Activated CD8-positive, alpha-beta T cell treated with anti-CD3 and anti-CD28 coated beads for 36 hours (primary cell): Measurements from ENCODE around the gene CDKN1A. TPM values are rescaled to one million over a fixed set of nuclear protein-coding genes. Genes with fewer than 3 reads are reported as not detected.

Experiments
- ATAC-seq: fragments of 200-7000 bp; cut with Tn5 transposase; one replicate; pipeline ENCODE4 v1.10.0; 2021; ENCODE audit warnings: mild to moderate bottlenecking, moderate library complexity
- CTCF ChIA-PET: fragments of 350-600 bp; sonication (Branson Sonifier 250); formaldehyde crosslinking; loops from one replicate; lab custom pipeline; 2021; ENCODE audit warnings: antibody characterized with exemption; lab: Charles Lee
- POLR2A ChIA-PET: fragments of 350-600 bp; sonication (Branson Sonifier 250); formaldehyde crosslinking; loops from one replicate; lab custom pipeline; 2021; ENCODE audit warnings: antibody characterized with exemption; lab: Charles Lee
- DNase-seq: peaks from one replicate; pipeline ENCODE4 v3.0.0-alpha.2; 2020
- H3K27ac Mint-ChIP-seq: one replicate; pipeline ENCODE4 v1.8.0; 2021; ENCODE audit warnings: mild to moderate bottlenecking, mixed read lengths
- H3K27me3 Mint-ChIP-seq: one replicate; pipeline ENCODE4 v1.8.0; 2021; ENCODE audit warnings: mixed read lengths
- H3K36me3 Mint-ChIP-seq: one replicate; pipeline ENCODE4 v1.8.0; 2021; ENCODE audit warnings: low read depth, mixed read lengths
- H3K4me1 Mint-ChIP-seq: one replicate; pipeline ENCODE4 v1.8.0; 2021; ENCODE audit warnings: low read depth, mixed read lengths
- H3K4me3 Mint-ChIP-seq: one replicate; pipeline ENCODE4 v1.8.0; 2021; ENCODE audit warnings: mild to moderate bottlenecking, moderate library complexity, mixed read lengths
- H3K9me3 Mint-ChIP-seq: one replicate; pipeline ENCODE4 v1.8.0; 2021; ENCODE audit warnings: mixed read lengths
- intact Hi-C: fragments of 100-400 bp; cut with micrococcal nuclease; formaldehyde crosslinking; loops from one replicate; pipeline ENCODE4 v1.10.0; 2022
- total RNA-seq, 2 experiments: library from RNA; stranded (reverse); gene quantifications; one replicate each; pipeline ENCODE4 v1.2.3, GENCODE V29; 2021
- TF ChIP-seq, protein P1 (sequence below): fragments of 200-600 bp; IDR thresholded peaks from one replicate; pipeline ENCODE4 v1.8.0; 2022; ENCODE audit warnings: antibody characterized with exemption, mild to moderate bottlenecking

CDKN1A gene
- total RNA-seq, 2 experiments from 2014 or later, result 42.3 to 47.4 TPM

DNA sequence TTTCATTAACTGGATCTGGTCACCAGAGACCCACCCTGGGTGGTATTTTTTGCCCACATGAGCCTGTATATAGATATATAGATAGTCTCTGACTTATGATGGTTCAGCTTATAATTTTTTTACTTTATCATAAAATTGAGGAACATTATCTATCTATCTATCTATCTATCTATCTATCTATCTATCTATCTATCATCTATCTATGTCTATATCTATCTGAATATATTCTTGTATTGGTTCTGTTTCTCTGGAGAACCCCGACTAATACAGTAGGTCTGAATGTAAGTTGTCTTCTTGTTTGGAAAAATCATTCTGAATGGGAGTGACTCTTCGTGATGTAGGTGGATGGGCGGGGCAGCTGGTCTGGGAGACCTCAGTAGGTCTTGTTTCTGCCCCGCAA is 13.3 kb upstream of the CDKN1A start:
- intact Hi-C loops, result no loop called here
- ATAC-seq (no peak), DNase-seq (no peak)
- CTCF ChIA-PET, result interaction anchor here (1.2 to 1.4 kb wide), 2 partner anchors 50 to 94 kb away, joined by 3 to 4 read pairs; no protein-coding TSS in a partner anchor
- Mint-ChIP-seq H3K9me3 (no peaks in the 10 kb centered on the region), H3K27ac (no peak overlapping the region), H3K4me3 (no peak overlapping the region), H3K27me3 (no peaks in the 10 kb centered on the region), H3K36me3 (no peaks in the 10 kb centered on the region), H3K4me1 (peaks cover 13% of the 10 kb centered on the region)
- POLR2A ChIA-PET, result no interaction called here
- TF ChIP-seq, protein P1, sequence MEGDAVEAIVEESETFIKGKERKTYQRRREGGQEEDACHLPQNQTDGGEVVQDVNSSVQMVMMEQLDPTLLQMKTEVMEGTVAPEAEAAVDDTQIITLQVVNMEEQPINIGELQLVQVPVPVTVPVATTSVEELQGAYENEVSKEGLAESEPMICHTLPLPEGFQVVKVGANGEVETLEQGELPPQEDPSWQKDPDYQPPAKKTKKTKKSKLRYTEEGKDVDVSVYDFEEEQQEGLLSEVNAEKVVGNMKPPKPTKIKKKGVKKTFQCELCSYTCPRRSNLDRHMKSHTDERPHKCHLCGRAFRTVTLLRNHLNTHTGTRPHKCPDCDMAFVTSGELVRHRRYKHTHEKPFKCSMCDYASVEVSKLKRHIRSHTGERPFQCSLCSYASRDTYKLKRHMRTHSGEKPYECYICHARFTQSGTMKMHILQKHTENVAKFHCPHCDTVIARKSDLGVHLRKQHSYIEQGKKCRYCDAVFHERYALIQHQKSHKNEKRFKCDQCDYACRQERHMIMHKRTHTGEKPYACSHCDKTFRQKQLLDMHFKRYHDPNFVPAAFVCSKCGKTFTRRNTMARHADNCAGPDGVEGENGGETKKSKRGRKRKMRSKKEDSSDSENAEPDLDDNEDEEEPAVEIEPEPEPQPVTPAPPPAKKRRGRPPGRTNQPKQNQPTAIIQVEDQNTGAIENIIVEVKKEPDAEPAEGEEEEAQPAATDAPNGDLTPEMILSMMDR, result no peak

DNA sequence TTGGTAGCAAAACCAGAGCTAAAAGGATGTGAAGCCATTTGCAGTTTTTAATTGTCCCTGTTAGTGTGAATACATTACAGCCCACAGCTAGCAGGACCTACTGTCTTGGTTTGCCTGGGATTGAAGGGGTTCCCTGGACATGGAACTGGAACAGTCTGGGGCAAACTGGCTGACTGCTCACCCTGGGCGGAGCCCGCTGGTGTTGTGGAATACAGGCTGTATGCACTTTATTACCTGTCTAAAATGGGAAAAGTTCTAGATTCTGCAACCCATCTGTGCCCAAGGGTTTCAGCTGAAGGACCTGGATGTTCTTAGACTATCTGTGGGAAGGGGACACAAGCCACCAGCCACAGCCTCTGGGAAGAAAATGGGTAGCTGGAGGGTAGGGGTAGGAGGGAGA is 12.2 kb upstream of the CDKN1A start:
- intact Hi-C loops, result no loop called here
- H3K27ac Mint-ChIP-seq, result no peak overlapping the region
- no peak for ATAC-seq
- no peak overlapping the region for H3K4me3 Mint-ChIP-seq
- CTCF ChIA-PET, result interaction anchor here (1.0 to 1.4 kb wide), 3 partner anchors 10 to 93 kb away, joined by 4 read pairs; no protein-coding TSS in a partner anchor
- no peaks in the 10 kb centered on the region for H3K27me3 Mint-ChIP-seq
- POLR2A ChIA-PET, result interaction anchor here (0.8 kb wide), 1 partner anchor 17 kb away, joined by 3 read pairs; no protein-coding TSS in a partner anchor
- H3K36me3 Mint-ChIP-seq, result no peaks in the 10 kb centered on the region
- TF ChIP-seq, protein P1, result no peak
- peaks cover 13% of the 10 kb centered on the region for H3K4me1 Mint-ChIP-seq
- no peak for DNase-seq
- H3K9me3 Mint-ChIP-seq, result no peaks in the 10 kb centered on the region

DNA sequence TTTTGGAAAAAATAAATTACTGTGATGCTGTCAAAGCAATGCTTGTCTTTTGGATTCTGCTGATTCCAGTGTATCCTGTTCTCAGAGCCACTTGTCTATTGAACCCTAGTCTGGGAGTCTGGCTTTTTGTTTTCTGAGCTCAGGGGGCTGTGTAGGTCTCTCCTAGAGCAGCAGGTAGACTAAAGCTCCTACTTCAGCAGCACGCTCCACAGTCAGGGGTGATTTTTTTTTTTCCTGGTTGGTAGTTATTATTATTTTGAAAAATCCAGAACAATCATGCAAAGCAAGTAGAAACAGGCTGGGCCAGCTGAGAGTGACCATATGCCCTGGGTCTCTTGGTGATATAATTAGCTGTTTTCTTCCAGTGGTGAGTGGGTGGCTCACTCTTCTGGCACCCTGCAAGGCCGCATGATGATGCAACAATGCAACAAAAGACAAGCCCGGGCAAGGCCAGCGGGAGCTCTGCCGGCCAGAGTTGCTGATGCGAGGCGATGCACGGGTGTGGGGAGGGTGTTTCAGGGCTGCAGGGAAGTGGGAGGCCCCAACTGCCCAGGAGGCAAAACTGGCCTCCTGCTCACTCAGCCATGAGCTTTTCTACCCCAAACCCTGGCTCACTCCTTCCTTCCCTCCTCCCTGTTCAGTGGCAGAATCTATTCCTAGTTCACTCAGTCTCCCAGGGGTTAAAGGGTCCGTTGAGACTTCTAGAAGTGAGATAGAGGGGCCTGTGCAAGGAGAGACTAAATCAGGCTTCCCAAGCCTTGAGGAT is 11.5 kb upstream of the CDKN1A start:
- Mint-ChIP-seq H3K27me3 (no peaks in the 10 kb centered on the region), H3K36me3 (no peaks in the 10 kb centered on the region), H3K27ac (no peak overlapping the region), H3K4me3 (no peak overlapping the region), H3K4me1 (peaks cover 13% of the 10 kb centered on the region), H3K9me3 (no peaks in the 10 kb centered on the region)
- intact Hi-C loops, result no loop called here
- ChIA-PET CTCF (interaction anchor here (0.8 to 1.4 kb wide), 5 partner anchors 9 to 99 kb away, joined by 3 to 4 read pairs (median 4); no protein-coding TSS in a partner anchor), POLR2A (interaction anchor here (1.0 to 1.4 kb wide), 4 partner anchors 11 to 69 kb away, joined by 3 to 5 read pairs (median 3); partner anchors contain the start of gene CDKN1A)
- DNase-seq (no peak), ATAC-seq (no peak)
- TF ChIP-seq, protein P1, result no peak

GRCh38 chr6:36668591-36668990 is 9.9 kb upstream of the CDKN1A start:
- TF ChIP-seq, protein P1, result no peak
- CTCF ChIA-PET, result interaction anchor here (0.8 to 1.2 kb wide), 3 partner anchors 14 to 114 kb away, joined by 3 to 4 read pairs (median 3); no protein-coding TSS in a partner anchor
- DNase-seq (no peak), ATAC-seq (no peak)
- no peaks in the 10 kb centered on the region for H3K27me3 Mint-ChIP-seq
- H3K4me3 Mint-ChIP-seq, result no peak overlapping the region
- POLR2A ChIA-PET, result interaction anchor here (1.4 kb wide), 1 partner anchor 10 kb away, joined by 3 read pairs; the partner anchor contains the start of gene CDKN1A
- intact Hi-C loops, result no loop called here
- H3K9me3 Mint-ChIP-seq, result no peaks in the 10 kb centered on the region
- no peak overlapping the region for H3K27ac Mint-ChIP-seq
- H3K36me3 Mint-ChIP-seq, result no peaks in the 10 kb centered on the region
- peaks cover 1% of the 10 kb centered on the region for H3K4me1 Mint-ChIP-seq

GRCh38 chr6:36669002-36669401 is 9.5 kb upstream of the CDKN1A start:
- POLR2A ChIA-PET, result interaction anchor here (1.1 kb wide), 1 partner anchor 11 kb away, joined by 3 read pairs; no protein-coding TSS in a partner anchor

More at GRCh38 chr6:36669002-36669401, 9.5 kb upstream of the CDKN1A start:
- CTCF ChIA-PET, result interaction anchor here (0.8 to 1.9 kb wide), 5 partner anchors 10 to 114 kb away, joined by 3 to 5 read pairs (median 3); partner anchors contain the start of gene CDKN1A
- Mint-ChIP-seq H3K27me3 (no peaks in the 10 kb centered on the region), H3K36me3 (no peaks in the 10 kb centered on the region), H3K9me3 (no peaks in the 10 kb centered on the region), H3K4me3 (no peak overlapping the region), H3K27ac (no peak overlapping the region), H3K4me1 (peaks cover 1% of the 10 kb centered on the region)
- intact Hi-C loops, result no loop called here
- DNase-seq (no peak), ATAC-seq (no peak)
- TF ChIP-seq, protein P1, result no peak
